Heart left ventricle (tissue), 13 donors: ENCODE results near the gene ARAP1.

Source experiments
- POLR2A ChIP-seq, 2 donors: fragments of 450-650 bp; IDR thresholded peaks; one replicate each; pipeline ENCODE4 v1.6.1; 2017; ENCODE audit warnings: antibody characterized with exemption in 2 of 2, mild to moderate bottlenecking in 2 of 2, moderate library complexity in 2 of 2
- TF ChIP-seq, protein P1 (sequence below), 12 donors: fragments of 200-600 bp; sonication (generic) in 4 of 12; IDR thresholded peaks; one replicate each; pipeline versions ENCODE4 v1.5.0 to v1.8.0; 2018 to 2022; ENCODE audit warnings: antibody characterized with exemption in 12 of 12, mild to moderate bottlenecking in 5 of 12
- donor health status: ischemic (EF 13 %, LVEDD 7.1; RV severe dilation, severe dysfunction).
- donor health status: DM: no; HTN: yes; CAD: no.
- donor health status: DM: no; HTN: no; CAD: no.
- donor health status: ischemic (EF 25% LVEDD 6.9; RV normal size, moderate dysfunction).
- donor health status: ischemic (EF 25% LVEDD 5.7; RV mildly dilated, moderate dysfunction).
- donor health status: ischemic (EF 35%, LVEDD 5.7; RV mildly dilated, moderate dysfunction).
- donor health status: nonischemic (EF 11% LVEDD 7.7; RV severe dilation, severe dysfunction).
- donor health status: DM: yes; HTN: yes; CAD: no.
- donor health status: PGD.
- donor health status: ischemic (EF 29% LVEDD 5.4; RV normal size, mild dysfunction).
- donor health status: nonischemic (EF 23%, LVEDD 6.1; RV moderate dilation, normal function).

DNA sequence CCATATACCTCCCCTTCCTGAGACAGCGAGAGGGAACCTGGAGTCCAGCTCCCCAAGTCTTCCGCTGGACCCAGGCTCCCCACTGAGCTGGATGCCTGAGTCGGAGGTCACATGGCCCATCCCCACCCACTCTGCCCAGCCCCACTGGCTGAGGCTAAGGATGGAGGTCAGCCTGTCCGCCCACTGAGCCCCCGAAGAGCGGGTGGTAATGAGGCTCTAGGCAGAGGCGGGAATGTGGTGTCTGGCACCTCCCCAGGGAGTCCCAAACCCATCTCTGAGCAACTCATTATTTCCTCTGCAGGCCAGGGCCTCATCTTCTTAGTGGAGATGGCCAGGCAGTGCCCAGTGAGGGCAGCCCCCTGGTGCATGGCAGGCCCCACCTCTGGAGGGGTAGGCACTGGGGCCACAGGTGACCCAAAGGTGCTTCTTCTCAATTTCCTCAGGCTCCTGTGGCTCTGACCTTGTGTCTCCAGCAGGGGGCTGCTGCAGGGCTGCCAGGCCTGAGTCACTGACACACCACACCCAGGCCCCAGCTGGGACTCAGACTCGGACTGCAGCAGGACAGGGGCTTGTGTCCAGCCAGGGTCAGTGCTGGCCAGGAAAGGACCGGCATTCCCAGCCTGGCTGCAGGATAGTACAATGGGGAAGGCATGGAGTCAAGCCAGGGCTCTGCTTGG is 67.8 kb downstream of the ARAP1 start:
- no peak for TF ChIP-seq POLR2A (IDR thresholded peaks at IDR 0.05)
- TF ChIP-seq, protein P1, sequence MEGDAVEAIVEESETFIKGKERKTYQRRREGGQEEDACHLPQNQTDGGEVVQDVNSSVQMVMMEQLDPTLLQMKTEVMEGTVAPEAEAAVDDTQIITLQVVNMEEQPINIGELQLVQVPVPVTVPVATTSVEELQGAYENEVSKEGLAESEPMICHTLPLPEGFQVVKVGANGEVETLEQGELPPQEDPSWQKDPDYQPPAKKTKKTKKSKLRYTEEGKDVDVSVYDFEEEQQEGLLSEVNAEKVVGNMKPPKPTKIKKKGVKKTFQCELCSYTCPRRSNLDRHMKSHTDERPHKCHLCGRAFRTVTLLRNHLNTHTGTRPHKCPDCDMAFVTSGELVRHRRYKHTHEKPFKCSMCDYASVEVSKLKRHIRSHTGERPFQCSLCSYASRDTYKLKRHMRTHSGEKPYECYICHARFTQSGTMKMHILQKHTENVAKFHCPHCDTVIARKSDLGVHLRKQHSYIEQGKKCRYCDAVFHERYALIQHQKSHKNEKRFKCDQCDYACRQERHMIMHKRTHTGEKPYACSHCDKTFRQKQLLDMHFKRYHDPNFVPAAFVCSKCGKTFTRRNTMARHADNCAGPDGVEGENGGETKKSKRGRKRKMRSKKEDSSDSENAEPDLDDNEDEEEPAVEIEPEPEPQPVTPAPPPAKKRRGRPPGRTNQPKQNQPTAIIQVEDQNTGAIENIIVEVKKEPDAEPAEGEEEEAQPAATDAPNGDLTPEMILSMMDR (IDR thresholded peaks at IDR 0.05): peak; percentile 24 to 67 (median 52)
